K562 (cell line): ENCODE data around the gene LSP1. TPM values are rescaled to one million over a fixed set of nuclear protein-coding genes. Genes with fewer than 3 reads are reported as not detected.

ENCODE experiments used
- ATF4 ChIP-seq: fragments of 450-650 bp; formaldehyde crosslinking; IDR thresholded peaks from 2 replicates; pipeline ENCODE4 v1.4.0; 2022; ENCODE audit warnings: mild to moderate bottlenecking, moderate library complexity
- DIDO1 ChIP-seq: fragments of 450-650 bp; IDR thresholded peaks from 2 replicates; pipeline ENCODE4 v1.6.1; 2016; ENCODE audit warnings: low read depth, missing biosample characterization, missing genetic modification characterization
- E2F6 ChIP-seq, 2 experiments: IDR thresholded peaks; 2 replicates each; pipeline ENCODE4 v1.6.1; 2011; ENCODE audit warnings: borderline replicate concordance in 1 of 2, control low read depth in 1 of 2, low read depth in 1 of 2, low read length in 1 of 2, mild to moderate bottlenecking in 1 of 2, mixed read lengths in 1 of 2, moderate library complexity in 1 of 2; ENCODE audit not compliant: insufficient read depth in 1 of 2, insufficient read length in 1 of 2, poor library complexity in 1 of 2, severe bottlenecking in 1 of 2; ENCODE audit errors: extremely low read depth in 1 of 2
- ELF1 ChIP-seq: fragments of 200-800 bp; sonication (Bioruptor generic); IDR thresholded peaks from 2 replicates; pipeline ENCODE4 v1.6.1; 2016; ENCODE audit warnings: missing genetic modification characterization, missing compliant biosample characterization
- GATAD2A ChIP-seq: fragments of 450-650 bp; IDR thresholded peaks from 2 replicates; pipeline ENCODE4 v1.6.1; 2017
- HNRNPK ChIP-seq: fragments of 200-400 bp; formaldehyde crosslinking; IDR thresholded peaks from one replicate; pipeline ENCODE4 v1.6.1; 2018; ENCODE audit warnings: mild to moderate bottlenecking, low read depth, low read length; ENCODE audit not compliant: poor library complexity, severe bottlenecking
- NCOA4 ChIP-seq: fragments of 450-650 bp; IDR thresholded peaks from 2 replicates; pipeline ENCODE4 v1.6.1; 2018; ENCODE audit warnings: mild to moderate bottlenecking; ENCODE audit not compliant: partially characterized antibody
- NCOR1 ChIP-seq: fragments of 450-650 bp; IDR thresholded peaks from 2 replicates; pipeline ENCODE4 v1.6.1; 2016; ENCODE audit warnings: mild to moderate bottlenecking, moderate library complexity
- POLR2B ChIP-seq: fragments of 450-650 bp; IDR thresholded peaks from 2 replicates; pipeline ENCODE4 v1.6.1; 2018; ENCODE audit warnings: low read depth; ENCODE audit not compliant: partially characterized antibody
- RNF219 ChIP-seq: fragments of 250-450 bp; sonication (Bioruptor Pico); IDR thresholded peaks from 2 replicates; pipeline ENCODE4 v1.5.0; 2022; ENCODE audit warnings: mild to moderate bottlenecking
- TRIM24 ChIP-seq, 2 experiments: fragments of 450-650 bp; IDR thresholded peaks; 2 replicates each; pipeline ENCODE4 v1.6.1; 2016
- XRCC4 ChIP-seq: IDR thresholded peaks from one replicate; pipeline ENCODE4 v1.6.1; 2011; ENCODE audit not compliant: insufficient read depth, insufficient read length; ENCODE audit errors: extremely low read depth
- ZNF197 ChIP-seq: fragments of 200-800 bp; sonication (Bioruptor generic); IDR thresholded peaks from 2 replicates; pipeline ENCODE4 v1.6.1; 2016; ENCODE audit warnings: low read depth, missing genetic modification characterization, missing compliant biosample characterization
- ZNF384 ChIP-seq: IDR thresholded peaks from 2 replicates; pipeline ENCODE4 v1.6.1; 2012; ENCODE audit warnings: low read depth, low read length, improper control_type of control experiment
- ZNF76 ChIP-seq: fragments of 250-450 bp; sonication (Bioruptor Pico); IDR thresholded peaks from 2 replicates; pipeline ENCODE4 v1.4.0; 2020; ENCODE audit warnings: mild to moderate bottlenecking, moderate library complexity, borderline replicate concordance
- polyA plus RNA-seq, 8 experiments: library from polyadenylated mRNA; depleted of rRNA in 4 of 8; stranded (reverse) in 5 of 8; unstranded in 3 of 8; fragments of >200 nt; fragmentation: Nextera tagmentation in 2 of 8; fragmentation: Illumina TruSeq in 1 of 8; extraction: Ambion mirVana in 2 of 8; extraction: Trizol in 1 of 8; gene quantifications; 2 replicates each; pipeline versions ENCODE4 v1.2.1 to v1.2.3, GENCODE V29; 2011 to 2014; ENCODE audit warnings: inconsistent platforms in 1 of 8, missing spikeins in 1 of 8
- total RNA-seq, 7 experiments: library from RNA; depleted of rRNA in 6 of 7; stranded (reverse); fragments of >200 nt in 6 of 7; fragmentation: Illumina TruSeq in 2 of 7; extraction: Trizol in 2 of 7; gene quantifications; 2 replicates each; pipeline versions ENCODE4 v1.2.1 to v1.2.3, GENCODE V29; 2011 to 2021; ENCODE audit warnings: low replicate concordance in 1 of 7
- TF ChIP-seq, protein P1 (sequence below): fragments of 250-450 bp; sonication (Bioruptor Pico); IDR thresholded peaks from 2 replicates; pipeline ENCODE4 v1.4.0; 2020; ENCODE audit warnings: mild to moderate bottlenecking
- TF ChIP-seq, protein P2 (sequence below): fragments of 250-450 bp; sonication (Bioruptor Pico); IDR thresholded peaks from 2 replicates; pipeline ENCODE4 v1.5.1; 2021; ENCODE audit warnings: mild to moderate bottlenecking

LSP1 gene
- total and polyA plus RNA-seq, 9 of the 15 experiments (the other 6 are each of a cell fraction or from before 2014, with no cell fraction given), result 0.08 to 2.9 (median 0.65) TPM; not detected in 2

DNA sequence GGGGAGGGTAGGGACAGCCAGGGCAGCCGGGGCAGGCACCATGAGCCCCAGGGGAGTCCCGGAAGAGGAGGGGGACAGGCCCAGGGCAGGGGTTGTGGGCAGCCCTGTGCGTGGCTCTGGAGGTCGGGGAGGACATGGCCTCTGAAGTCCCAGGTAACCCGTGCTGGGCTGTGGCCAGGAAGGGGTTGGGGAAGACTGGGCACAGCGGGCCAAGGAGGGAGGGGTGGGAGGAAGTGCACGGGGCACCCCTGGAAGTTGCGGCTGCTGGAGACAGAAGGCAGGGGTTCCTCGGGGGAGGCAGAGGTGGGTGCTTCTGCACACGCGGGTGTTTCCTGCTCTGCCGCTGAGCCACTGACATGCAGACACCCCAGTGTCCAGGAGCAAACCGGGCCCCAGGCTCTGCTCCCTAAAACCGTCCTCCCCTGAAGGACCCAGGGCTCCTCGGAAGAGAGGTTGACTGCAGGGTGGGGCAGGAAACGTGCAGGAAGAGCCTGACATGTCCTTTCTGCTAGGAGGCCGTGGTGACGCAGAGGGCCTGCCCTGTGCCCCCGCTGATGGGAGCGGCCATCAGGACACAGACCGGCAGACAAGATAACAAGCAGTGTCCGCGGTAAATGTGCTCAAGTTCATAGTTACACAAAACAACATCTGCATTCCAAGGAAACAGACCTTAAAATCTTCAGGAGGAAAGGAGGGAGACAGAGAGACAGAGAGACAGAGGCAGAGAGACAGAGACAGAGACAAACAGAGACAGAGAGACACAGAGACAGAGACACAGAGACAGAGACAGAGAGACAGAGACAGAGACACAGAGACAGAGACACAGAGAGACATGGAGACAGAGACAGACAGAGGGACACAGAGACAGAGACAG lies 8.4 kb upstream of the LSP1 start (continued):
- TF ChIP-seq, protein P1, sequence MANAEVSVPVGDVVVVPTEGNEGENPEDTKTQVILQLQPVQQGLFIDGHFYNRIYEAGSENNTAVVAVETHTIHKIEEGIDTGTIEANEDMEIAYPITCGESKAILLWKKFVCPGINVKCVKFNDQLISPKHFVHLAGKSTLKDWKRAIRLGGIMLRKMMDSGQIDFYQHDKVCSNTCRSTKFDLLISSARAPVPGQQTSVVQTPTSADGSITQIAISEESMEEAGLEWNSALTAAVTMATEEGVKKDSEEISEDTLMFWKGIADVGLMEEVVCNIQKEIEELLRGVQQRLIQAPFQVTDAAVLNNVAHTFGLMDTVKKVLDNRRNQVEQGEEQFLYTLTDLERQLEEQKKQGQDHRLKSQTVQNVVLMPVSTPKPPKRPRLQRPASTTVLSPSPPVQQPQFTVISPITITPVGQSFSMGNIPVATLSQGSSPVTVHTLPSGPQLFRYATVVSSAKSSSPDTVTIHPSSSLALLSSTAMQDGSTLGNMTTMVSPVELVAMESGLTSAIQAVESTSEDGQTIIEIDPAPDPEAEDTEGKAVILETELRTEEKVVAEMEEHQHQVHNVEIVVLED (CRISPR knock-in tag), result no peak
- TF ChIP-seq ZNF197 (CRISPR knock-in tag) (no peak), TRIM24 (IDR thresholded peaks at IDR 0.05) (peak; percentile 64 to 74; a peak in 3 of 4 replicates), HNRNPK (no peak), XRCC4 (no peak), POLR2B (no peak), DIDO1 (tag) (no peak), NCOA4 (peak; percentile 91), E2F6 (IDR thresholded peaks at IDR 0.05; ENCODE audit: borderline replicate concordance in 1 of 2, extremely low read depth in 1 of 2, insufficient read depth in 1 of 2, insufficient read length in 1 of 2, low read depth in 1 of 2, low read length in 1 of 2, poor library complexity in 1 of 2, severe bottlenecking in 1 of 2) (peak in 1 of 2 experiments; percentile 10), ZNF384 (no peak), ELF1 (no peak), ATF4 (CRISPR knock-in tag) (no peak), ZNF76 (CRISPR knock-in tag) (no peak), NCOR1 (peak; percentile 81), GATAD2A (no peak), RNF219 (no peak)
- TF ChIP-seq, protein P2, sequence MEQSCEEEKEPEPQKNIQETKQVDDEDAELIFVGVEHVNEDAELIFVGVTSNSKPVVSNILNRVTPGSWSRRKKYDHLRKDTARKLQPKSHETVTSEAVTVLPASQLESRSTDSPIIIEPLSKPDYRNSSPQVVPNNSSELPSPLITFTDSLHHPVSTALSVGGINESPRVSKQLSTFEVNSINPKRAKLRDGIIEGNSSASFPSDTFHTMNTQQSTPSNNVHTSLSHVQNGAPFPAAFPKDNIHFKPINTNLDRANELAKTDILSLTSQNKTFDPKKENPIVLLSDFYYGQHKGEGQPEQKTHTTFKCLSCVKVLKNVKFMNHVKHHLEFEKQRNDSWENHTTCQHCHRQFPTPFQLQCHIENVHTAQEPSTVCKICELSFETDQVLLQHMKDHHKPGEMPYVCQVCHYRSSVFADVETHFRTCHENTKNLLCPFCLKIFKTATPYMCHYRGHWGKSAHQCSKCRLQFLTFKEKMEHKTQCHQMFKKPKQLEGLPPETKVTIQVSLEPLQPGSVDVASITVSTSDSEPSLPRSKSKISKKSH (CRISPR knock-in tag), result no peak
